ENCODE measurements around the gene CCDC17. TPM values are rescaled to one million over a fixed set of nuclear protein-coding genes. Genes with fewer than 3 reads are reported as not detected.

Gene CCDC17
- total RNA-seq, 1 experiment from 2014 or later: 6.6 TPM

GRCh38 chr1:45643321-45643720 is 19.5 kb upstream of the CCDC17 start:
- intact Hi-C loops (cut with micrococcal nuclease; ENCODE audit: unreplicated experiment): no loop called here
- Histone ChIP-seq H3K4me3 (no peak overlapping the region), H3K4me1 (replicated peaks; ENCODE audit: insufficient read depth) (no peaks in the 10 kb centered on the region; the same call in 1 of the 2 replicates), H3K79me2 (ENCODE audit: low read depth) (no peaks in the 10 kb centered on the region), H3K36me3 (ENCODE audit: low read depth) (peaks cover 43% of the 10 kb centered on the region), H3K27me3 (ENCODE audit: insufficient read depth, low read depth) (no peaks in the 10 kb centered on the region), H4K20me1 (ENCODE audit: insufficient read depth) (peaks cover 7% of the 10 kb centered on the region), H3F3A (ENCODE audit: insufficient read depth, low read depth) (peaks cover 42% of the 10 kb centered on the region; the same call in 1 of the 2 replicates), H2AFZ (no peak overlapping the region), H3K9me2 (ENCODE audit: insufficient read depth) (no peaks in the 10 kb centered on the region), H3K4me2 (no peak overlapping the region), H3K9me3 (ENCODE audit: insufficient read depth, low read depth) (no peaks in the 10 kb centered on the region), H3K27ac (no peak overlapping the region)
- TF ChIP-seq CTCF (conservative IDR thresholded peaks at IDR 0.05) (no peak), EZH2 (IDR thresholded peaks at IDR 0.05; ENCODE audit: low read depth) (no peak)
- BruUV-seq (replicated peaks): no TSS peak
- ChIA-PET CTCF (interaction anchor here (0.8 kb wide), 1 partner anchor 555 kb away, joined by 3 read pairs; the partner anchor contains the start of gene POMGNT1), POLR2A (ENCODE audit: unreplicated experiment) (no interaction called here)
- no peak for DNase-seq

GRCh38 chr1:45640293-45640692 is 16.4 kb upstream of the CCDC17 start:
- TF ChIP-seq EZH2 (IDR thresholded peaks at IDR 0.05; ENCODE audit: low read depth) (no peak), CTCF (conservative IDR thresholded peaks at IDR 0.05) (no peak)
- Histone ChIP-seq H3K4me1 (replicated peaks; ENCODE audit: insufficient read depth) (no peaks in the 10 kb centered on the region; the same call in 1 of the 2 replicates), H3F3A (ENCODE audit: insufficient read depth, low read depth) (peaks cover 23% of the 10 kb centered on the region; the same call in 1 of the 2 replicates), H3K36me3 (ENCODE audit: low read depth) (peaks cover 62% of the 10 kb centered on the region), H2AFZ (no peak overlapping the region), H3K9me3 (ENCODE audit: insufficient read depth, low read depth) (no peaks in the 10 kb centered on the region), H3K79me2 (ENCODE audit: low read depth) (no peaks in the 10 kb centered on the region), H3K9me2 (ENCODE audit: insufficient read depth) (no peaks in the 10 kb centered on the region), H3K27me3 (ENCODE audit: insufficient read depth, low read depth) (no peaks in the 10 kb centered on the region), H3K4me2 (no peak overlapping the region), H3K27ac (no peak overlapping the region), H3K4me3 (no peak overlapping the region), H4K20me1 (ENCODE audit: insufficient read depth) (peaks cover 8% of the 10 kb centered on the region; the same call in 1 of the 2 replicates)
- intact Hi-C loops (cut with micrococcal nuclease; ENCODE audit: unreplicated experiment): no loop called here
- POLR2A ChIA-PET (ENCODE audit: unreplicated experiment): interaction anchor here (0.6 kb wide), 1 partner anchor 499 kb away, joined by 5 read pairs; no protein-coding TSS in a partner anchor
- CTCF ChIA-PET: no interaction called here
- no TSS peak for BruUV-seq (replicated peaks)
- no peak for DNase-seq

- Histone ChIP-seq H2AFZ (no peak overlapping the region), H3K4me2 (no peak overlapping the region), H4K20me1 (ENCODE audit: insufficient read depth) (peaks cover 10% of the 10 kb centered on the region; the same call in 1 of the 2 replicates), H3K9me3 (ENCODE audit: insufficient read depth, low read depth) (no peaks in the 10 kb centered on the region), H3K9me2 (ENCODE audit: insufficient read depth) (no peaks in the 10 kb centered on the region), H3K27me3 (ENCODE audit: insufficient read depth, low read depth) (no peaks in the 10 kb centered on the region), H3K36me3 (ENCODE audit: low read depth) (peaks cover 65% of the 10 kb centered on the region), H3K4me1 (replicated peaks; ENCODE audit: insufficient read depth) (no peaks in the 10 kb centered on the region), H3F3A (ENCODE audit: insufficient read depth, low read depth) (peaks cover 9% of the 10 kb centered on the region; the same call in 1 of the 2 replicates), H3K79me2 (ENCODE audit: low read depth) (no peaks in the 10 kb centered on the region), H3K4me3 (no peak overlapping the region), H3K27ac (no peak overlapping the region)
- TF ChIP-seq CTCF (conservative IDR thresholded peaks at IDR 0.05): no peak
- TF ChIP-seq EZH2 (IDR thresholded peaks at IDR 0.05; ENCODE audit: low read depth): no peak
- DNase-seq: no peak
- ChIA-PET CTCF (no interaction called here), POLR2A (ENCODE audit: unreplicated experiment) (no interaction called here)
- BruUV-seq (replicated peaks): no TSS peak
- intact Hi-C loops (cut with micrococcal nuclease; ENCODE audit: unreplicated experiment): no loop called here
These were observed 11.4 kb upstream of the CCDC17 start for GRCh38 chr1:45635211-45635610.
